ENCODE data around the gene GAB1. TPM values are rescaled to one million over a fixed set of nuclear protein-coding genes. Genes with fewer than 3 reads are reported as not detected.

GAB1 gene
- total RNA-seq, 1 experiment from 2014 or later: 3.8 TPM

GRCh38 chr4:143302536-143302935, 34.1 kb upstream of the GAB1 start:
- Histone ChIP-seq H3K79me2 (ENCODE audit: insufficient read depth, low read length) (no peaks in the 10 kb centered on the region), H3K4me1 (ENCODE audit: control insufficient read depth in 1 of 2, insufficient read depth in 2 of 2, low read length in 2 of 2) (no peaks in the 10 kb centered on the region), H3K27ac (ENCODE audit: low read depth, low read length) (no peak overlapping the region), H4K20me1 (ENCODE audit: insufficient read depth) (no peaks in the 10 kb centered on the region), H3K9me3 (ENCODE audit: control insufficient read depth in 1 of 2, insufficient read depth in 1 of 2, low read depth in 1 of 2, low read length in 2 of 2) (no peaks in the 10 kb centered on the region), H3K9me2 (ENCODE audit: insufficient read depth) (no peaks in the 10 kb centered on the region), H3K36me3 (ENCODE audit: control insufficient read depth in 1 of 2, insufficient read depth in 2 of 2, low read length in 2 of 2) (no peaks in the 10 kb centered on the region), H3K4me2 (ENCODE audit: low read length) (no peak overlapping the region), H3K27me3 (ENCODE audit: insufficient read depth, low read length) (no peaks in the 10 kb centered on the region), H2AFZ (ENCODE audit: low read depth, low read length, poor library complexity, severe bottlenecking) (no peak overlapping the region), H3K4me3 (replicated peaks in 1 of 2; ENCODE audit: low read depth in 1 of 2, low read length in 2 of 2) (no peak overlapping the region), H3K9ac (ENCODE audit: low read length) (no peak overlapping the region)
- ATAC-seq (no peak), DNase-seq (ENCODE audit: low read depth, low spot score) (no peak)
- intact Hi-C loops (cut with micrococcal nuclease): no loop called here
- TF ChIP-seq POLR2A (IDR thresholded peaks at IDR 0.05; ENCODE audit: borderline replicate concordance, extremely low read depth, insufficient read depth, insufficient read length) (no peak), ZBTB33 (IDR thresholded peaks at IDR 0.05; ENCODE audit: extremely low read depth, insufficient replicate concordance, low read length) (no peak)
- no TSS peak for BruUV-seq (replicated peaks)
- ChIA-PET RAD21 (ENCODE audit: low non-redundant PET in 1 of 2, low total read pairs in 2 of 2, uncharacterized antibody in 2 of 2, unreplicated experiment in 2 of 2) (no interaction called here), POLR2A (no interaction called here), CTCF (no interaction called here)

DNA sequence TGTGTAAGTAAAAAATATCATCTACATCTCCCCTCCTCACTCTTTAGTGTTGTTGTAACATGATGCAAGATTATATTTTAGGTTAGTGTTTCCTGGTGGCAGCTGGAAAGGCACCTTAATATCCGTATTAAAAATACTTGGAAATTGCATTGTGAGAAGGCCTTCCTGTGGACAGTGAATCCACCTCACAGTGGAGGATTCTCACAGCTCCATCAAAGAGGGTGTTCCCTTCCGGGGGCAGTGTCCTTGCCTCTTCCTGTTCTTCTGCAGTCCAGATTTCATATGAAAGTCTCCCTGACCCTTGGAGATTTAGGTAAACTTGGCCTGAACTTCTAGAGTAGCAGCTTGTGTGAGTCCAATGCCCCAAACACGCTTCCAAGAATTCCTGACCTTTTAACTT, 29.9 kb upstream of the GAB1 start:
- no peak overlapping the region for H3K27ac ChIP-seq (ENCODE audit: low read depth, low read length)
- H3K4me1 ChIP-seq (ENCODE audit: control insufficient read depth in 1 of 2, insufficient read depth in 2 of 2, low read length in 2 of 2): no peaks in the 10 kb centered on the region
- CTCF ChIA-PET: no interaction called here
- TF ChIP-seq POLR2A (IDR thresholded peaks at IDR 0.05; ENCODE audit: borderline replicate concordance, extremely low read depth, insufficient read depth, insufficient read length): no peak
- no peak for TF ChIP-seq POLR2AphosphoS5 (IDR thresholded peaks at IDR 0.05; ENCODE audit: low read depth, low read length)
- TF ChIP-seq ELF1 (IDR thresholded peaks at IDR 0.05; ENCODE audit: borderline replicate concordance, low read depth): no peak
- TF ChIP-seq EGR1 (IDR thresholded peaks at IDR 0.05; ENCODE audit: low read depth): no peak
- H3K4me3 ChIP-seq (replicated peaks in 1 of 2; ENCODE audit: low read depth in 1 of 2, low read length in 2 of 2): no peak overlapping the region
- H3K36me3 ChIP-seq (ENCODE audit: control insufficient read depth in 1 of 2, insufficient read depth in 2 of 2, low read length in 2 of 2): no peaks in the 10 kb centered on the region
- H3K9ac ChIP-seq (ENCODE audit: low read length): no peak overlapping the region
- no peaks in the 10 kb centered on the region for H3K79me2 ChIP-seq (ENCODE audit: insufficient read depth, low read length)
- ATAC-seq (no peak), DNase-seq (ENCODE audit: low read depth, low spot score) (no peak)
- H3K4me2 ChIP-seq (ENCODE audit: low read length): no peak overlapping the region
- RAD21 ChIA-PET (ENCODE audit: low non-redundant PET in 1 of 2, low total read pairs in 2 of 2, uncharacterized antibody in 2 of 2, unreplicated experiment in 2 of 2): no interaction called here
- H4K20me1 ChIP-seq (ENCODE audit: insufficient read depth): no peaks in the 10 kb centered on the region
- BruUV-seq (replicated peaks): no TSS peak
- no peaks in the 10 kb centered on the region for H3K27me3 ChIP-seq (ENCODE audit: insufficient read depth, low read length)
- no peaks in the 10 kb centered on the region for H3K9me3 ChIP-seq (ENCODE audit: control insufficient read depth in 1 of 2, insufficient read depth in 1 of 2, low read depth in 1 of 2, low read length in 2 of 2)
- intact Hi-C loops (cut with micrococcal nuclease): no loop called here
- no peaks in the 10 kb centered on the region for H3K9me2 ChIP-seq (ENCODE audit: insufficient read depth)
- no peak overlapping the region for H2AFZ ChIP-seq (ENCODE audit: low read depth, low read length, poor library complexity, severe bottlenecking)
- POLR2A ChIA-PET: no interaction called here

Measured in HCT116 (cell line).